ENCODE data around the gene GAPT.

GAPT gene

DNA sequence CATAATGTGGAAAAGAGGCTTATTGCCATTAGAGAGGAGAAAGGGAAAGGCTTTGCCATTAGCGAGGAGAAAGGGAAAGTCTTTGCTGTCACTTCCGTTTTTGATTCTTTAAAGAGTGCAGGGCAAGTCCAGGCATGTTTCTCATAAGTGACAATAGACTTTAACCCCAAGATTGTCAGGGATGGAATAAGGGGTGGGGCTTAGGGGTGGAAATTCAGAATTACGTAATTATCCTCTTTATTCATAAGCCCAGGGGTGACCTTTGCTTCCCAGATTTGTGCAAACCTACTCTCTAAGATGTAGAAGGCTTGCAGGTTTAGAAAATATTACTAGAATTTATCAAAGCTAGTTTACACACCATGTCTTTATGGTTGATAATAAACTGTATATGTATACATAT lies 29.1 kb upstream of the GAPT start:
- DNase-seq: no peak

DNA sequence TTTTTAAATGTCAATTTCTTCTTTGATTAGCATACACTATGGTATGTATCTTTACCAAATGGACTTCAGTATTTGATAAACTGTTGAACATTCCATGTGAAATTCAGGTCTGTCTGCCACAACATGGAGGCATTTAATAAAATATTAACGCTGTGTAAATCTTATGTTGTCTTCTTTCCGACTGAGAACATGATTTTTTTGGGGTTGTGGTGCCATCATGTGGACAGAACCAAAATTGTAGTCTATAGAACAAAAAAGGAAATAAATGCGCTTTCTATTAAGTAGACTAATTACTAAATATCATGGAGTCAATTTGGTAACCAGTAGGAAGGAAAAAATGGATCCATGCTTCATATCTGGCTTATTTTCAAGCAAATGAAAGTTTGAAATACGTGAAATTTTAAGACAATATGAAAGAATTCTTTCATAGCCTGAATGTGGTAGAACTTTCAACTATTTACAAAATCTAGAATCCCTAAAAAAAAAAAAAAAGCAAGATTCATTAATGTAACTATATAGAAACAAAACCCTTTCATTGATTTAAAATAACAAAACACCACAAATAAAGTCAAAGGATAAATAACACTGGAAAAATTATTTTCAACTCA lies 28.5 kb upstream of the GAPT start:
- no peak for DNase-seq

- no peak for DNase-seq
These were observed 24.3 kb upstream of the GAPT start for GRCh38 chr5:58466939-58467338.

DNA sequence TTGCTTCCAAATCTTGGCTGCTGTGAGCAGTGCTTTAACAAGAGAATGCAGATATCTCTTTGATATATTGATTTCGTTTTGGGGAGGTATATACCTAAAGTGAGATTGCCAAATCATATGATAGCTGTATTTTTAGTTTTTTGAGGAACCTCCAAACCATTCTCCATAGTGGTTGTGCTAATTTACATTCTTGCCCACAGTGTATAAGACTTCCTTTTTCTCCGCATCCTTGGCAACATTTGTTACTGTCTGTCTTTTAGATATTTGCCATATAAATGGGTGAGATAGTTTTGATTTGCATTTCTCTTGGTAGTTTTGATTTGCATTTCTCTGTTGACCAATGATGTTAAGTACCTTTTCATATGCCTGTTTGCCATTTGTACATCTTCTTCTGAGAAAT lies 21.3 kb upstream of the GAPT start:
- DNase-seq: no peak

DNA sequence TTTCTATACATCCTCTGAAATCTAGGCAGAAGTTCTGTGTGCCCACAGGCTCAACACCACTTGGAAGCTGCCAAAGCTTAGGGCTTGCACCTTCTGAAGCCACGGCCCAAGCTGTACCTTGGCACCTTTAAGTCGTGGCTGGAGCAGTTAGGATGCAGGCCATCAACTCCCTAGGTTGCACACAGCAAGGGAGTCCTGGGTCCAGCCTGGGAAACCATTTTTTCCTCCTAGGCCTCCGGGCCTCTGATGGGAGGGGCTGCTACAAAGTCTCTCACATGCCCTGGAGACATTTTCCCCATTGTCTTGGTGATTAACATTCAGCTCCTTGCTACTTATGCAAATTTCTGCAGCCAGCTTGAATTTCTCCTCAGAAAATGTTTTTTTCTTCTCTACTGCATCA lies 15.8 kb upstream of the GAPT start:
- no peak for DNase-seq

GRCh38 chr5:58477760-58478376 lies 13.4 kb upstream of the GAPT start:
- DNase-seq: no peak

GRCh38 chr5:58481066-58481676 lies 10.1 kb upstream of the GAPT start:
- no peak for DNase-seq

GRCh38 chr5:58481828-58482227 lies 9.4 kb upstream of the GAPT start:
- DNase-seq: no peak

- DNase-seq: no peak
These were observed 8.7 kb upstream of the GAPT start for GRCh38 chr5:58482536-58482935.

- no peak for DNase-seq
These were observed 6.7 kb upstream of the GAPT start for GRCh38 chr5:58484505-58484904.

DNA sequence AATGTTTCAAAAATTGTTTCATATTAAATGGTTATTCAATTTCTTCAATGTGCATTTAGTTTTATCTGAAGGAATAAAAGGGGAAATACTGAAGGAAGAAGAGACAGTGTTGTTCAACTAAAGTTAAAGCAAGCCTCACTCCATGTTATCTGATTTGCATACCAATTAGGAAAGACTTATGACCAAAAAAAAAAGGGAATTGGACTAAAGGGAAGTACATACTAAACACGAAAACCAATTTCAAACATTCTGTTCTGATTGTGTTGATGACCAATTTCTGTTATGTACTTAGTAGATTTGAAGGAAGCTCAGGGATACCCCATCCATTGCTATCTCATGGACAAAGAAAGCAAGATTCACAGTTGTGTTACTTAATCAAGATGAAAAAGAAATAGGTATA lies 4.9 kb upstream of the GAPT start:
- no peak for DNase-seq

DNA sequence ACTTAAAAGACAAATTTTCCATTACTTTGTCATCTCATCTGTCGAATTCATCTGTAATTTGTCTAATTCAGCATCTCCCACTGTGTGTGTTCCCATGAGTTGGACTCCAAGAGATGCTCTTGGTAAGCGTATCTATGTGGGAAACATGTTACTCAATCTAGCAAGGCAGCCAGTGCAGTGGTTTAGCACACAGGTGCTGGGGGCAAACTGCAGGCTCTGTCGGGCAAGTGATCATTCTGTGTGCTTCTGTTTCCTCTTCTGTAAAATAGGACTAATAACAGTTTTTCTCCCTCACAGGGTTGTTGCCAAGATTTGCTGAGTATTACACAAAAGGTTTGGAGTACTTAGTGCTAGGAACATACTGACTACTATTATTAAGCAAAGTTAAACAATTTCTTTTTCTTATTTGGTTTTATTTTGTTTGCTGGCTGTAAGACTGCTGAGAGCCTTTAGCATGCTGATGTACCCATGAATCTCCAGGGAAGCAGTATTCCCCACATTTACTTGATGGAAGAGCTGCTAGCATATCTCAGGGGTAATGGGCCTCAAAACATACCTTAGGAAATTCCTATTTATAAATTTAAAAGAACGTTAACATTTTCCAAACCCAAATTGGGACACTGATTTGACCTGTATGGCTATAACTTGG lies 709 bp upstream of the GAPT start:
- no peak for DNase-seq

GRCh38 chr5:58493141-58493540 lies 1.9 kb downstream of the GAPT start:
- DNase-seq: no peak

DNA sequence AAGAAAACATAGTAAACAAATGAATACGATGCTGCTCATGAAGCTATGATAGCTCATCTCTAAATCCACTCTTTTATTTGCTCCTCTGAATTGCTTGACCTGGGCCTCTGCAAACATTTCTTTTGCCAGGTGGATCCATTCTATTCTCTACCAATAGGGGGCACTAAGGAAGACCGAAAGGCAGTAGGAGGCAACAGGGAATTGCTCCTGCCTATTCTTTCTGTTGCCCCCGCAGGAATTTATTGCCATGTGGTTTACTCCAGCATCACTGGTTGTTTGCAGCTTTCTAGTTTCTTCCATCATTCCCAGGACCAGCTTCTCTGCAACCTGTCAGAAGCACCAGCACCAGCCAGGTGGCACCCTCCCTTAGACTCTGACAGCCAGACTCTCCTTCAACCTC lies 5.3 kb downstream of the GAPT start:
- no peak for DNase-seq

GRCh38 chr5:58497386-58497785 lies 6.2 kb downstream of the GAPT start:
- DNase-seq: no peak

DNA sequence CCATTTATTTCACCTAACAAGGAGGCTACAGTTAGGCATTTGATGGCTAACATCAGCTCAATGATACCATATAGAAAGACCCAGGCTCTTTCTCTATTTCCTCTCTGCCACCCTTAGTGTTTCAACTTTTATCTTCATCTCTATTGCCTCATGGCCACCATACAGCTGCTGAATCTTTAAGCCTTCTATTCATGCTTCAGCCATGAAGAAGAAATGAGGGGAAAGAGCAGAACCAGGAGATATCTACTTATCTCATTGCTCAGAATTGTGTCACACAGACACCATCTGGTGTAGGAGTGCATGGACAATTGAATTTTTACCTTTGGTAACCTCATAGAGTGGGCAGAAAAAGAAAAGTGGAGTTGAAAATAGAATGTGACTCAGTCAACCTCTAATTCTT lies 6.7 kb downstream of the GAPT start:
- DNase-seq: no peak

- DNase-seq: no peak
These were observed 7.2 kb downstream of the GAPT start for GRCh38 chr5:58498340-58498942.

GRCh38 chr5:58499231-58499630 lies 8.0 kb downstream of the GAPT start:
- DNase-seq: no peak

DNA sequence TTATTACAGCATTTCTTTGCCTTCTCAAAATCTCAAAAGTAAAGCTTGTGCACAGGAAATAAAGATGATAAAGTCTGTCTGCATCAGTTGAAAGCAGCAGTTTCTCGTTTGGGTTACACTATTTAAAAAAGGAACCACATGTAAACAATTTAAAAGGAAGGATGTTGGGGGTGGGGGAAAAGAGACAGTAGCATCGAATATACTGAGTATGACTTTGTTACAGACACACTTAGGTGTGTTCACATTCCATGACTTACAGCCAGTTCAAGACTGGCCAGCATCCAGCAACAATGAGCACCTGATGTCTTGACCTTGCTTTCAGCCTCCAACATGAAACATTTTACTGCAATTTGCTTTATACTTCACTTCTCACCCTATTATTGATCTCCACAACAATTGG lies 8.7 kb downstream of the GAPT start:
- no peak for DNase-seq

GRCh38 chr5:58501778-58502417 lies 10.7 kb downstream of the GAPT start:
- no peak for DNase-seq

GRCh38 chr5:58503390-58504046 lies 12.3 kb downstream of the GAPT start:
- no peak for DNase-seq

DNA sequence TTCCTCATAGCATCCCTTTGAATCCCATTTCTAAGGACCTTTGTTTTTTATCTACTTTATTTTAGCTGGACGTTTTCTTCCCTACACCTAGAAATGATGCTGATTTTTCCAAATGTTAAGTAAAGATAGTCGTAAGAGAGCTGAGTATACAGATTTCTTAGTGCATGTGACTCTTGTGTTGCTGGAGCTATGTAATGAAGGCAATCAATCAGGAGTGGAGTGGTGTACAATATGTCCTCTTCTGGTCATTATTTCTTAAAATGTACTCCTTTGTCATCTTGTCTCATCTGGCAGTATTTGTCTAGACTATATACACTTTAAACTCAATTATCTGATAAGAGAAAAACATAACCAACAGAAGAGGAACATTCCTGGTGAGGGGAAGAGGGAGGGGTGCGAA lies 13.5 kb downstream of the GAPT start:
- DNase-seq: no peak

DNA sequence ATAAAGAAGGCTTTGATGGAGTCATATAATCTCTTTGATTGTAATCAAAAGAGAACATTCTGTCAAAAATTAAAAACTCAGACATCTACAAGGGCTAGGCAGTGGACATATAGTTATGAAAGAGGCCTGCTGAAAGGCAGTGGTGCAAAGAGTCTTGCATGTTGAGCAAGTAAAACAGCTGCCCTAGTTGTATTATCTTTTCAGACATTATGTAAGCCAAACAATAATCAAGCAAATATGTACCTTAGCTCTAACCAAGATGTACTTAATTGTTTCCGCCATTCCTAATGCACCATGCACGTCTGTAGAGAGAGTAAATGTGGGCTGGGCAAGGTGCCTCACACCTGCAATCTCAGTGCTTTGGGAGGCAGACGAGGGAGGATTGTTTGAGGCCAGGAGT lies 14.3 kb downstream of the GAPT start:
- DNase-seq: no peak

All from NCI-H446 treated with DMSO at 0.1 percent for 48 hours (cell line).